HG03135 (cell line): Measurements from ENCODE around the gene ELAVL3.
"Not testable (repeated sequence)": the region's sequence is repeated elsewhere in the genome, so short reads cannot be mapped to it uniquely, and the experiment has no call there.

Experiments used
- ATAC-seq: cut with Tn5 transposase; IDR thresholded peaks from one replicate; pipeline ENCODE4 v1.9.1; 2021; ENCODE audit warnings: mild to moderate bottlenecking, moderate library complexity; ENCODE audit not compliant: unreplicated experiment

Gene ELAVL3

GRCh38 chr19:11410682-11411081 lies 70.2 kb downstream of the ELAVL3 start:
- no peak for ATAC-seq

GRCh38 chr19:11408591-11408990 lies 72.3 kb downstream of the ELAVL3 start:
- no peak for ATAC-seq

- not testable (repeated sequence) for ATAC-seq
Observed at GRCh38 chr19:11406703-11407236, 74.1 kb downstream of the ELAVL3 start.

- no peak for ATAC-seq
Observed at GRCh38 chr19:11405846-11406643, 74.8 kb downstream of the ELAVL3 start.

- no peak for ATAC-seq
Observed at GRCh38 chr19:11404588-11405222, 76.1 kb downstream of the ELAVL3 start.

GRCh38 chr19:11401808-11402543 lies 78.9 kb downstream of the ELAVL3 start:
- no peak for ATAC-seq
